HG03066 (cell line): ENCODE measurements around the gene ADAMTS1.

Experiments
- ATAC-seq: cut with Tn5 transposase; IDR thresholded peaks from one replicate; pipeline ENCODE4 v1.9.1; 2021; ENCODE audit warnings: low read depth; ENCODE audit not compliant: unreplicated experiment

Gene ADAMTS1

DNA sequence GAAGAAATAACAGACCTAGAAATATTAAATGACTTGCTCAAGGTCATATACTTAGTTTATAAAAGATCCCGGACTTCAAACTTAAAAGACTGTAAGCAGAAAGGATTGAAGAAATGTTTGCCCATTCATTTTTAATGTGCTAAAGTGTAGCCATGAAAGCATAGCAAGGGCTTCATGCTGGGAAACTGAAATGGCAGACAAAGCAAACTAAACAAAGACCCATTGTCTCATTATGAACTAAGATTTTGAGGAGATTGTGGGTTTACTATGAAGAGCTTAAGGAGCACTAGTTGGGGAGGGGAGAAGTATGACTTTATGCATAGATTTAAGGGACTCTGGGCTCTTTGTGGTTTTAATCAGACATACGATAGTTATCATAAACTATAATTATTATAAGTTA is 26.3 kb downstream of the ADAMTS1 start:
- no peak for ATAC-seq

GRCh38 chr21:26815197-26815596 is 30.0 kb downstream of the ADAMTS1 start:
- no peak for ATAC-seq

GRCh38 chr21:26814386-26814785 is 30.8 kb downstream of the ADAMTS1 start:
- no peak for ATAC-seq

GRCh38 chr21:26813426-26813998 is 31.7 kb downstream of the ADAMTS1 start:
- ATAC-seq, result no peak

DNA sequence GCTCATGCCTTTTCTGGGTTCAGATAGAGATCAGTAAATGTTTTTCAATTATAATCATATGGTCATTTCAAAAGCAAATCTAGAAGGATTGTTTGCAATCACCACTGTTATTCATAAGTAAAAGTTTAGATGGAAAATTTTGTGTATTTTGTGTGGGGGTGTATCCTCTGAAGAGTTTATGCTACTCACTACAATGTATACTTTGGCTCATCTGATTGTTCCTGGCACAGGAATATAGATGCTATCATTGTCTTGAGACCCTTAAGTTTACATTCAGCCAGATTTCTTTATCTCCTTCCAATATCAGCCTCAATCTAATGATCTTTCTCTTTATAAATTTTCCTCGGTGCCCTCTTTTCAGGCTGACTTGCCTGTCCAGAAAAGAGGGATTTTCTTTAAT is 33.0 kb downstream of the ADAMTS1 start:
- no peak for ATAC-seq

DNA sequence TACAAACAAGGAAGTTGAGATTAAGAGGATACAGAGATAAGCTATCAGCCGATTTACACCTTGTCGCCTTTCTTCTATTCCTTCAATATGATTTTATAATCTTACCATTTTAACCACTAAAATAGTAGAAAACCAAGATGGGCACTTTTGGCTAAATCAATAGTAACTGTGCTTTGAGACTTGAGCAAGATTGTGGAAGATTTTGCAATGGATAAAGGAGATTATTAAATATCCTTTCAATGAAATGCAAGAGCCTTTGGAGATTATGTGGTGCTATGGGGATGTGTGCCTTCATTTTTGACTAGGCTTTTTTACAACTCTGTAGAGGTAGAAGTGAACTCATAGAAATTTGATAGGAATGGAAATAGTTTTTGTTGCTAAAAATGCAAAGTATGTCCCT is 33.7 kb downstream of the ADAMTS1 start:
- no peak for ATAC-seq

DNA sequence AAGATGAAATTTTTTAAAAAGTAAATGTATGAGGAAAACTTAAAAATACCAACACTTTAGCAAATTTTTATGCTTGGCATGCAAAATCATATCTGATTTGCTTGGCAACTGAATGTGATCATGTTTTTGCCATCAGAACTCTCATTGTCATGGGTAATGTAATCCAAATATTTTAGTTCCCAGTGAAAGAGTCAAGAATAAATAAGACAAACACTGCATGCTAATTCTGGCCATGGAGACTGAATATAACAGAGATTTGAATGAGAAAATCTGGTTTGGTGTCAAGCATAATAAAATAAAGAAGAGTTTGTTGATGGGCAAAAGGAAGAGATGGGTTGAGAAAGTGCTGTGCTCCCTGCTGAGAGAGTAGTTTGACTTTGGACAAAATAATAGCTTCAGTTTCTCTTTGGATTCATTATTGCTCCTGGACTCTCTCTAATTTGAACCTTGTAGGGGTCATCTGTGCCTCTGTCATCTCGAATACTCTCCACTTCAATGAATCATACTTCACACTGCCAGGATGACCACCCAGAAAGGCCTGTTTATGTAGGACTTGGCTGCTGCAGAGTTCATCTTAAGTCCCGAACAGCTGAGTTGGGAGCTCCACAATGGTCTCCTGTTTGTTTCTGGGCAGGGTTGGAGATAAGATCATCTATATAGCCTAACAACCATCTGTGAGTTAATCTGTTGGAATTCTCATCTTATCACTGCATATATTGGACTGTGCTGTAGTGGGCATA is 34.4 kb downstream of the ADAMTS1 start:
- no peak for ATAC-seq

- ATAC-seq, result no peak
Observed at GRCh38 chr21:26810266-26810665, 34.9 kb downstream of the ADAMTS1 start.

DNA sequence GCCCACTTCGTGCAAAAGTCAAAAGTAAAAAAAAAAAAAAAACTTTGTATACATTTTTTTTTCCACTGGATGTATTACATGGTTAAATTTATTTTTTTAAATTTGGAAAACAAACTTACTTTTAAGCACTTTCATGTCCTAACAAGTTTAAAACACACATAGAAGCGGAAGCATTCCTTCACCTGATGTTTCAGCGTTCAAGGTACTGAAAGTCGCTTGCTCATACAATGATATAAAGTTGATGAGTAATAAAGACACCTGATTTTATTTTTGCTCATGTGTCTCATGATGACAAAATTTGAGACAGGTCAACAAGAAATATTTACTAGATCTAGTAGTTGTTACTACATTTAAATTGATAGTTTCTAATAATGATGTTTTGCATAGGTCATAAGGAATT is 35.5 kb downstream of the ADAMTS1 start:
- no peak for ATAC-seq

DNA sequence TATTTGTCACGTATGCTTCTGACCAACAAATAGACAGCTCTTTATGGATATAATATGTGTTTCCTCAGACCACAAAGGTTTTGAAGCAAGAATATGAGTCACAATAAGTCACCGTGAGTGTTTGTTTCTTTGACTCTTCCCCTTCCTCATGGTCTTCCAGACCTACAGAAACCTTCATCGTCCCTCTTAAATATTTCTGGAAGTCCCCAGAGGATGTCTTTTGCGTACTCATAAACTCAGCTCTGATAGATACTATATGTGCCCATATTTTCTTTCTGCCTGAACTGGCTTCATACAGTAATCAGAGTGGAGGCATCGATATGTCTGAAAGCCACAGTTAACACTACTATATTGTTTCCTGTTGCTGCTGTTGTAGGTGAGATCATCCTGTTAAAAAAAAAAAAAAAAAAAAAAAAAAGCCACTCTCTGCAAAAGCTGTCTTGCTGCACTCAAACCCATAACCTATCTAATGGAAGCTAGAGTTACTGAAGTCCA is 38.4 kb downstream of the ADAMTS1 start:
- no peak for ATAC-seq

DNA sequence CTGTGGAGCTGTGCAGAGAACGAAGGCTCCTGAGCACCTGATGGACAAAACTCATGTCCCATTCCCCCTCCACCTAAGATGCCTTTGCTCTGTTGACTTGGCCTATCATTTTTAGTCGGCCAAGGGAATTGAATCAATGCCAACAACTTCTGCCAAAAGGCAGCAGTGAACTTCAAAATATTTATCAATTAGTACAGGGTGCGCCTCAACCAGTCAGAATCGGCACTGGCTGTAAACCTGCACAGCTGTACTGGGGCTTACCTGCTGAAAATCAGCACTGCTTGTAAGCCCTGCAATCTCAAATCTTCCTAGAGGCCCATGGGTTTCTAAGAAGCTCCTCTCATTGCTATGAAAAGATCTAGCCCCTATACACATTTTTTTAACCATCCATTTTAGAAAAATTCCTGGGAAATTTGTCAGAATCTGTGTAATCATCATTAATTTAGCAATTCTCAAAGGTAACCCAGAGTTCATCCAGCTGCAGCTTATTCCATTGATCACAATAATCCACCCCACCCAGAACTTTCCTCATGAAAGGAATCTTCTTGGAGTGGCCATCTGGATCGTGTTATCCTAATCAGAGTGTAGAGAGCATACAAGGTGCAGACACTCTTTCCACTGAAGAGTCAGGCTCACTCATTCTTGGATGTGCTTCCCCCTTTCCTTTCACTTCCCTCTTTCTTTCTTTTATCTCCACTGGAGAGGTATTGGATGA is 40.2 kb downstream of the ADAMTS1 start:
- no peak for ATAC-seq

- no peak for ATAC-seq
Observed at GRCh38 chr21:26801498-26801897, 43.7 kb downstream of the ADAMTS1 start.

GRCh38 chr21:26800970-26801431 is 44.2 kb downstream of the ADAMTS1 start:
- no peak for ATAC-seq

GRCh38 chr21:26800455-26800854 is 44.8 kb downstream of the ADAMTS1 start:
- ATAC-seq, result no peak

DNA sequence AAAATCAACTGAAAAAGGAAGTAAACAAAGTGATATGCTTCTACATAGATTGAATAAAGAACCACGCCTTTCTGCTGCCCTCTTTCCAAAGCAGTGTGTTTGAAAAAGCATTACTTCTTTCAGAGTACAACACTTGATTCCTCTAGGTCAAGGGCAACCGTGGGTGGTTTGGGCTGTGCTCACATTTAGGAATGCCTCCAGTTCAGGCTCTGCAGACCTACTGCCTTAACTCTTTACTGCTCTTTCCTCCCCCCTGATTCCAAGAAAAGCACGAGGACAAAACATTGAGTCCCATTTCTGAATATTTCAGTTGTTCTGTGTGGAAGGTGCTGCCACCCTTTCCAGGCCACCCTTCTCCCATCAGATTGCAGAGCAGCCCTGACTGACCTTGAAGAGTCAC is 45.2 kb downstream of the ADAMTS1 start:
- no peak for ATAC-seq

DNA sequence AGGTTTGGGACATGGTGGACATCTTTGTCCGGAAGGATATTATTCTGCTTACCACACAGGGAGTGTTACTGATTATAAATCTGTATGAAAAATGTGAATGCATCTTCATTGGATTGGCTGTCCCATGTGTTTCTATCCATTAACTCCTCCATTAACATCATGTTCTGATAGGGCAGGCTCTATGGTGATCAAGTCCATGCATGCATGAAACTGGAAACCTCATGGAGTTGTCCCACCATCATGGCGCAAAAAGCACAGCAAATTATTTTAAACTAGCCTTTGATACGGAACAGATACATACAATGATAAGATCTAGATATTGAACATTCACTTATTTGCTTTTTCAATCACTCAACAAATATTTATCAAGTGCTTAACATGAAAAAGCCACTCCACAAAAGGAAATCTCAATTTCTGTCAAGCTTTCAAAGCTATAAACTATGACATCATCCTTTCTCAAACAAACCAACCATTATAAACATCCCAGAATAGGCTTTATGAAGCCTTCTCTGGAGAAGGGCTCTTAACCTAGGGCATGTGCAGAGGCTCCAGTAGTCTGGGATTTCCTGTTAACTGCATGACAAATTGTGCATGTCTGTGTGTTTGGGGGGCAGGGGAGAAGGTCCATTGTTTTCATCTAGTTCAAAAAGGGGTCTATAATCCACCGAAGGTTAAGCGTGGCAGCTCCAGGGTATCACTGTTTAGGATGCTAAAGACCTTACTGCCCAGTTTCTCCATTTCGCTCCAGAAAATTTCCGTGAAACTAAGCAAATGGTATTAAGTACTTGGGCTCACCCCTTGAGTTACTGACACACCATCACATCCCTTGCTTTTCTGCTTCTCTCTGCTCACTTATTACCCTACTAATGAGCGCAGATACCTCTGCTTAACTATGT is 46.1 kb downstream of the ADAMTS1 start:
- ATAC-seq, result no peak

DNA sequence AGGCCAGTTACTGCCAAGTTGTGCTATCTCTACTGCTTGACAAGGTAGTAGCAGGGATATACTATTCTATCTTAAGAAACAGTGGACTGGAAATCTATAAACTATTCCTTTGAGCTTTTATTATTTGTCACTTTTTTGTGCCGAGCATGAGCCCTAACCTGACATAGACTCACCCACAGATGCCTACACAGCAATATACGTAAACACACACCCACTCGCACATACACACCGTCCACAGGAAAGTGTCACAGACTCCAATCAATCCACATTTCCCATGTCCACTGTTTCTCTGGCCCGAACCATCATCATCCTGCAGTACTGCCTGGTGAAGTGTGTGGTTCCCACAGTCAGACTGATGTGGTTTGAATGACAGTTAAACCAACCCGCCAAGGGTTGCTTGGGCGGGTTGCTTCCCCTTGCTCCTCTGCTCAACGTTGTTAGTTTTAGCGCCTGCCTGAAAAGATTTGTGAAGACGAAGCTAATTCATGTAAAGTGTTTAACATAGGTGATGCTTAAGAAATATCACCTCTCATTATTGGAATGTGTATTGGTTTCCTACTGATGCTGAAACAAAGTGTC is 47.2 kb downstream of the ADAMTS1 start:
- ATAC-seq, result no peak

- ATAC-seq, result no peak
Observed at GRCh38 chr21:26795866-26796329, 49.3 kb downstream of the ADAMTS1 start.

DNA sequence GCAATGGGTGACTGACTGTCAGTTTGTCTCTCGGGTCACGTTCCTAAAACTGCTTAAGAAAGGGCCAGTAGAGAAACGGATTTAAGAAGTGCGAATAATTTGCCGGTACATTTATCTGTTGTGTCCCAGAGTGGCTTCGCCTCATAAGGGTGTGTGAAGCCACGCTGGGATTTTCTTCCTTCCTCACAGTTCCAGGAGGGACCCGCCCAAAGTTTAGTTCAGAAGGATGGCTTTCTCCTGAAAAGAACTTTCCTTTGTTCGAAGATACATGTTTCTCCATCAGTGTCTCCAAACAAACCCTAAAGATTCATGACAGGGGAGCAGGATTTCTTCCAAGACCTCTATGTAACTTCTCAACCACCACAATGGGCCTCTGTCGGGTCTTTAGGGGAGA is 49.8 kb downstream of the ADAMTS1 start:
- no peak for ATAC-seq
